HEK293 (cell line): ENCODE data around the gene MLPH.
A peak's percentile ranks its signal among the peaks of the same experiment; 100 is the strongest.

ENCODE experiments used
- CTCF ChIA-PET: fragments of 350-600 bp; formaldehyde crosslinking; extraction: SDS; loops from one replicate; lab custom pipeline; 2021; ENCODE audit warnings: antibody characterized with exemption; lab: Yijun Ruan, JAX
- POLR2A ChIA-PET: fragments of 300-600 bp; formaldehyde crosslinking; extraction: SDS; loops from one replicate; lab custom pipeline; 2020; ENCODE audit warnings: antibody characterized with exemption, inconsistent platforms; lab: Yijun Ruan, JAX
- H3K27ac ChIP-seq: fragments of 200-500 bp; sonication (Bioruptor generic); 2 replicates; pipeline ENCODE4 v1.5.1; 2014; ENCODE audit warnings: low read depth, low read length, control low read depth, inconsistent platforms; ENCODE audit errors: extremely low read depth
- H3K36me3 ChIP-seq, 2 experiments: fragments of 200-500 bp in 1 of 2; sonication (Bioruptor generic) in 1 of 2; 1 replicate in 1 of 2; 2 replicates in 1 of 2; pipeline ENCODE4 v1.5.1; 2014 to 2017; ENCODE audit warnings: inconsistent platforms in 2 of 2, low read length in 2 of 2; ENCODE audit not compliant: control insufficient read depth in 2 of 2, insufficient read depth in 1 of 2
- H3K4me1 ChIP-seq: fragments of 200-500 bp; sonication (Bioruptor generic); 2 replicates; pipeline ENCODE4 v1.5.1; 2014; ENCODE audit warnings: mild to moderate bottlenecking, low read length, inconsistent platforms; ENCODE audit not compliant: control insufficient read depth, insufficient read depth
- H3K4me3 ChIP-seq: 2 replicates; pipeline ENCODE4 v1.5.1; 2011; ENCODE audit warnings: low read depth, mild to moderate bottlenecking, control low read depth, low read length, moderate library complexity
- H3K9me3 ChIP-seq: fragments of 200-500 bp; sonication (Bioruptor generic); 2 replicates; pipeline ENCODE4 v1.5.1; 2014; ENCODE audit warnings: low read depth, low read length, inconsistent platforms; ENCODE audit not compliant: control insufficient read depth, insufficient read depth
- EGR2 ChIP-seq: fragments of 450-650 bp; formaldehyde crosslinking; IDR thresholded peaks from 2 replicates; pipeline ENCODE4 v1.5.1; 2016; ENCODE audit warnings: low read depth, missing biosample characterization, missing genetic modification characterization
- GLI4 ChIP-seq: fragments of 450-650 bp; formaldehyde crosslinking; IDR thresholded peaks from 2 replicates; pipeline ENCODE4 v1.5.1; 2016; ENCODE audit warnings: missing biosample characterization, missing genetic modification characterization
- IKZF3 ChIP-seq: fragments of 450-650 bp; IDR thresholded peaks from 2 replicates; pipeline ENCODE4 v1.5.0; 2018; ENCODE audit warnings: missing biosample characterization, mild to moderate bottlenecking, missing genetic modification characterization, moderate library complexity
- KLF7 ChIP-seq: fragments of 450-650 bp; formaldehyde crosslinking; IDR thresholded peaks from 2 replicates; pipeline ENCODE4 v1.5.1; 2016; ENCODE audit warnings: missing biosample characterization, missing genetic modification characterization, borderline replicate concordance
- OSR2 ChIP-seq: fragments of 450-650 bp; formaldehyde crosslinking; IDR thresholded peaks from 2 replicates; pipeline ENCODE4 v1.5.1; 2016; ENCODE audit warnings: missing biosample characterization, missing genetic modification characterization
- PRDM10 ChIP-seq: fragments of 450-650 bp; formaldehyde crosslinking; IDR thresholded peaks from 2 replicates; pipeline ENCODE4 v1.5.1; 2016; ENCODE audit warnings: missing biosample characterization, missing genetic modification characterization
- SALL2 ChIP-seq: fragments of 450-650 bp; formaldehyde crosslinking; IDR thresholded peaks from 2 replicates; pipeline ENCODE4 v1.5.0; 2017; ENCODE audit warnings: missing biosample characterization, mild to moderate bottlenecking, missing genetic modification characterization, borderline replicate concordance
- TRIM28 ChIP-seq: IDR thresholded peaks from 2 replicates; pipeline ENCODE4 v1.6.1; 2011; ENCODE audit warnings: low read length, control low read depth, borderline replicate concordance
- ZBTB11 ChIP-seq: fragments of 450-650 bp; formaldehyde crosslinking; conservative IDR thresholded peaks from 2 replicates; pipeline ENCODE4 v1.5.1; 2016; ENCODE audit warnings: low read depth, missing biosample characterization, missing genetic modification characterization
- ZBTB8A ChIP-seq: fragments of 450-650 bp; formaldehyde crosslinking; IDR thresholded peaks from 2 replicates; pipeline ENCODE4 v1.5.1; 2016; ENCODE audit warnings: missing biosample characterization, missing genetic modification characterization
- ZFHX2 ChIP-seq: fragments of 450-650 bp; formaldehyde crosslinking; conservative IDR thresholded peaks from 2 replicates; pipeline ENCODE4 v1.5.1; 2016; ENCODE audit warnings: missing biosample characterization, missing genetic modification characterization
- ZNF114 ChIP-seq: fragments of 450-650 bp; formaldehyde crosslinking; IDR thresholded peaks from 2 replicates; pipeline ENCODE4 v1.5.0; 2017; ENCODE audit warnings: missing biosample characterization, missing genetic modification characterization
- ZNF324 ChIP-seq: fragments of 450-650 bp; formaldehyde crosslinking; IDR thresholded peaks from 2 replicates; pipeline ENCODE4 v1.5.1; 2016; ENCODE audit warnings: missing biosample characterization, missing genetic modification characterization
- ZNF510 ChIP-seq: fragments of 450-650 bp; formaldehyde crosslinking; IDR thresholded peaks from 2 replicates; pipeline ENCODE4 v1.5.1; 2018; ENCODE audit warnings: mild to moderate bottlenecking, missing genetic modification characterization, missing biosample characterization; ENCODE audit not compliant: insufficient replicate concordance
- ZNF571 ChIP-seq: fragments of 450-650 bp; formaldehyde crosslinking; IDR thresholded peaks from 2 replicates; pipeline ENCODE4 v1.5.0; 2017; ENCODE audit warnings: missing biosample characterization, missing genetic modification characterization
- ZNF596 ChIP-seq: fragments of 450-650 bp; IDR thresholded peaks from 2 replicates; pipeline ENCODE4 v1.5.0; 2018; ENCODE audit warnings: missing biosample characterization, mild to moderate bottlenecking, missing genetic modification characterization, moderate library complexity
- ZNF664 ChIP-seq: fragments of 450-650 bp; formaldehyde crosslinking; IDR thresholded peaks from 2 replicates; pipeline ENCODE4 v1.5.1; 2016; ENCODE audit warnings: missing biosample characterization, missing genetic modification characterization
- ZSCAN16 ChIP-seq: fragments of 450-650 bp; formaldehyde crosslinking; IDR thresholded peaks from 2 replicates; pipeline ENCODE4 v1.5.1; 2016; ENCODE audit warnings: missing biosample characterization, missing genetic modification characterization

The MLPH gene

GRCh38 chr2:237546040-237546875, 59.2 kb downstream of the MLPH start:
- no peaks in the 10 kb centered on the region for H3K36me3 ChIP-seq
- POLR2A ChIA-PET = no interaction called here
- CTCF ChIA-PET = interaction anchor here (1.5 to 1.8 kb wide), 2 partner anchors 26 to 33 kb away, joined by 8 to 9 read pairs; no protein-coding TSS in a partner anchor
- TF ChIP-seq IKZF3 (tag by site-specific recombination) (no peak), ZNF664 (tag by site-specific recombination) (no peak), ZNF510 (tag by site-specific recombination) (no peak), ZBTB11 (no peak), GLI4 (tag by site-specific recombination) (no peak), ZBTB8A (no peak), OSR2 (tag by site-specific recombination) (no peak), ZNF324 (tag by site-specific recombination) (no peak), TRIM28 (no peak), ZNF114 (no peak), ZNF596 (no peak), ZNF571 (tag by site-specific recombination) (no peak), ZSCAN16 (no peak), KLF7 (no peak), SALL2 (tag by site-specific recombination) (no peak)
- TF ChIP-seq, all 188 proteins: peak for 0
- Histone ChIP-seq H3K4me3 (no peak overlapping the region), H3K9me3 (no peaks in the 10 kb centered on the region), H3K27ac (no peak overlapping the region), H3K4me1 (no peaks in the 10 kb centered on the region)

- CTCF ChIA-PET = interaction anchor here (1.8 kb wide), 1 partner anchor 34 kb away, joined by 8 read pairs; no protein-coding TSS in a partner anchor
These were observed 59.9 kb downstream of the MLPH start for GRCh38 chr2:237546876-237547395.

More at GRCh38 chr2:237546876-237547395, 59.9 kb downstream of the MLPH start:
- no peaks in the 10 kb centered on the region for H3K4me1 ChIP-seq
- H3K9me3 ChIP-seq = no peaks in the 10 kb centered on the region
- H3K4me3 ChIP-seq = no peak overlapping the region
- H3K27ac ChIP-seq = no peak overlapping the region
- no peak for TF ChIP-seq PRDM10 (tag by site-specific recombination)
- TF ChIP-seq EGR2 (tag by site-specific recombination) = peak; percentile 29; the same call in 1 of the 2 replicates
- TF ChIP-seq ZFHX2 (tag by site-specific recombination) = peak; percentile 28; the same call in 1 of the 2 replicates
- POLR2A ChIA-PET = no interaction called here
- no peaks in the 10 kb centered on the region for H3K36me3 ChIP-seq
